ENCODE data around the gene NPAS1. TPM values are rescaled to one million over a fixed set of nuclear protein-coding genes. Genes with fewer than 3 reads are reported as not detected.

NPAS1 gene
- total and polyA plus RNA-seq, 7 donors, result 0.04 to 0.23 (median 0.18) TPM; not detected in 3

- Histone ChIP-seq H3K27me3 (ENCODE audit: insufficient read depth in 3 of 3, low read length in 2 of 3) (no peaks in the 10 kb centered on the region), H3K36me3 (ENCODE audit: insufficient read depth in 1 of 2, low read depth in 1 of 2) (peaks cover 7 to 96% of the 10 kb centered on the region in 2 donors), H3K4me1 (peaks cover 8% of the 10 kb centered on the region), H3K9me3 (no peaks in the 10 kb centered on the region), H3K4me3 (no peak overlapping the region), H3K27ac (no peak overlapping the region)
- no peak for TF ChIP-seq CTCF (IDR thresholded peaks at IDR 0.05)
- WGBS, 3 donors, result 93 to 97% (median 94%) methylated on average over 5 of the region's 5 CpGs
- no peak for ATAC-seq
- DNase-seq, result no peak
- intact Hi-C loops (cut with DNase I), result no loop called here
These were observed 62.9 kb downstream of the NPAS1 start for GRCh38 chr19:47082493-47082892.

GRCh38 chr19:47084879-47085439 is 65.3 kb downstream of the NPAS1 start:
- WGBS, 3 donors, result 92 to 93% (median 92%) methylated on average over 24 of the region's 24 CpGs
- Histone ChIP-seq H3K27ac (no peak overlapping the region), H3K27me3 (ENCODE audit: insufficient read depth in 3 of 3, low read length in 2 of 3) (no peaks in the 10 kb centered on the region), H3K9me3 (no peaks in the 10 kb centered on the region), H3K4me1 (peaks cover 2% of the 10 kb centered on the region), H3K4me3 (no peak overlapping the region), H3K36me3 (ENCODE audit: insufficient read depth in 1 of 2, low read depth in 1 of 2) (peaks cover 7 to 98% of the 10 kb centered on the region in 2 donors)
- no peak for ATAC-seq
- intact Hi-C loops (cut with DNase I), result loop anchor here in 1 of 2 donors (2.0 kb wide), 1 partner anchor 44 kb away; no protein-coding TSS in a partner anchor
- DNase-seq, result peak in 1 of 2 donors; percentile 29
- TF ChIP-seq CTCF (IDR thresholded peaks at IDR 0.05), result no peak

GRCh38 chr19:47086280-47086679 is 66.6 kb downstream of the NPAS1 start:
- peak in 1 of 2 donors; percentile 27 for DNase-seq
- 93 to 97% (median 94%) methylated on average over 17 of the region's 17 CpGs for WGBS, 3 donors

GRCh38 chr19:47089767-47090350 is 70.2 kb downstream of the NPAS1 start:
- H3K4me1 ChIP-seq, result peaks cover 13% of the 10 kb centered on the region
- no peaks in the 10 kb centered on the region for H3K9me3 ChIP-seq
- no peak for ATAC-seq
- no peaks in the 10 kb centered on the region for H3K27me3 ChIP-seq (ENCODE audit: insufficient read depth in 3 of 3, low read length in 2 of 3)
- TF ChIP-seq CTCF (IDR thresholded peaks at IDR 0.05), result no peak
- no peak overlapping the region for H3K27ac ChIP-seq
- 93 to 94% (median 93%) methylated on average over 21 of the region's 21 CpGs for WGBS, 3 donors
- intact Hi-C loops (cut with DNase I), result no loop called here
- H3K36me3 ChIP-seq (ENCODE audit: insufficient read depth in 1 of 2, low read depth in 1 of 2), result peaks cover 0 to 90% of the 10 kb centered on the region in 2 donors
- DNase-seq, result peak in 1 of 2 donors; percentile 31
- H3K4me3 ChIP-seq, result no peak overlapping the region

More at GRCh38 chr19:47086280-47086679, 66.6 kb downstream of the NPAS1 start:
- no peak overlapping the region for H3K4me3 ChIP-seq
- intact Hi-C loops (cut with DNase I), result no loop called here
- peaks cover 7 to 99% of the 10 kb centered on the region in 2 donors for H3K36me3 ChIP-seq (ENCODE audit: insufficient read depth in 1 of 2, low read depth in 1 of 2)
- no peaks in the 10 kb centered on the region for H3K9me3 ChIP-seq
- no peak for ATAC-seq
- no peaks in the 10 kb centered on the region for H3K4me1 ChIP-seq
- H3K27ac ChIP-seq, result no peak overlapping the region
- no peak for TF ChIP-seq CTCF (IDR thresholded peaks at IDR 0.05)
- no peaks in the 10 kb centered on the region for H3K27me3 ChIP-seq (ENCODE audit: insufficient read depth in 3 of 3, low read length in 2 of 3)

Measured in psoas muscle (tissue), 8 donors.